ENCODE data around the gene TCEAL5. TPM values are rescaled to one million over a fixed set of nuclear protein-coding genes. Genes with fewer than 3 reads are reported as not detected.
"Not testable (repeated sequence)": the region's sequence is repeated elsewhere in the genome, so short reads cannot be mapped to it uniquely, and the experiment has no call there.

The TCEAL5 gene
- polyA plus RNA-seq, 3 donors = 0.12 to 0.31 TPM; not detected in 1

- H3K27ac ChIP-seq (ENCODE audit: low read depth, low read length) = no peak overlapping the region
- 75 to 88% (median 86%) methylated on average over 1 of the region's 1 CpG for WGBS, 3 donors
Observed at GRCh38 chrX:103236296-103236695, 40.3 kb downstream of the TCEAL5 start.

GRCh38 chrX:103235608-103236007 lies 40.9 kb downstream of the TCEAL5 start:
- not testable (repeated sequence) for H3K27ac ChIP-seq (ENCODE audit: low read depth, low read length)
- WGBS, 3 donors = 40 to 97% (median 58%) methylated on average over 2 of the region's 2 CpGs

GRCh38 chrX:103234869-103235268 lies 41.7 kb downstream of the TCEAL5 start:
- no peak overlapping the region for H3K27ac ChIP-seq (ENCODE audit: low read depth, low read length)
- WGBS, 3 donors = 69 to 85% (median 83%) methylated on average over 1 of the region's 1 CpG

- no peak overlapping the region for H3K27ac ChIP-seq (ENCODE audit: low read depth, low read length)
- WGBS, 3 donors = 67 to 91% (median 81%) methylated on average over 2 of the region's 2 CpGs
Observed at GRCh38 chrX:103233263-103233662, 43.3 kb downstream of the TCEAL5 start.

- WGBS, 3 donors = 76 to 93% (median 83%) methylated on average over 4 of the region's 4 CpGs
- not testable (repeated sequence) for H3K27ac ChIP-seq (ENCODE audit: low read depth, low read length)
Observed at GRCh38 chrX:103225918-103226317, 50.6 kb downstream of the TCEAL5 start.

Other genes with a start within 250 kb of the TCEAL5 start
- 10 to 100 TPM in 1 of 3 donors, under 1 TPM in 1, not detected in 1; 1.00 to 22.1 TPM for gene BEX1, start 212.6 kb downstream of the TCEAL5 start, polyA plus RNA-seq
- gene NXF3, start 183.6 kb downstream of the TCEAL5 start, polyA plus RNA-seq = under 1 TPM; 0.03 to 0.86 (median 0.79) TPM
- 10 to 100 TPM; 18.1 to 51.7 (median 22.1) TPM for gene BEX4, start 61.6 kb downstream of the TCEAL5 start, polyA plus RNA-seq
- 100 to 1,000 TPM in 1 of 3 donors, 10 to 100 TPM in 2; 28.6 to 111 (median 28.8) TPM for gene TCEAL8, start 21.6 kb downstream of the TCEAL5 start, polyA plus RNA-seq
- 10 to 100 TPM in 1 of 3 donors, 1 to 10 TPM in 2; 1.1 to 22.9 (median 3.9) TPM for gene BEX2, start 34.2 kb upstream of the TCEAL5 start, polyA plus RNA-seq
- 10 to 100 TPM in 1 of 3 donors, 1 to 10 TPM in 1, under 1 TPM in 1; 0.53 to 13.8 (median 2.0) TPM for gene TCEAL7, start 53.5 kb upstream of the TCEAL5 start, polyA plus RNA-seq
- gene TCEAL9, start 79.8 kb upstream of the TCEAL5 start, polyA plus RNA-seq = 100 to 1,000 TPM in 1 of 3 donors, 10 to 100 TPM in 2; 29.8 to 205 (median 66.2) TPM
- 100 to 1,000 TPM in 1 of 3 donors, 10 to 100 TPM in 2; 46.8 to 174 (median 89.2) TPM for gene BEX3, start 99.8 kb upstream of the TCEAL5 start, polyA plus RNA-seq
- gene RAB40A, start 242.7 kb upstream of the TCEAL5 start, polyA plus RNA-seq = under 1 TPM in 2 of 3 donors, not detected in 1; 0.06 to 0.08 TPM